HG03159 (cell line): ENCODE results near the gene REN.

Experiments used
- ATAC-seq: cut with Tn5 transposase; IDR thresholded peaks from one replicate; pipeline ENCODE4 v1.9.1; 2021; ENCODE audit warnings: mild to moderate bottlenecking, moderate library complexity; ENCODE audit not compliant: unreplicated experiment

The REN gene

DNA sequence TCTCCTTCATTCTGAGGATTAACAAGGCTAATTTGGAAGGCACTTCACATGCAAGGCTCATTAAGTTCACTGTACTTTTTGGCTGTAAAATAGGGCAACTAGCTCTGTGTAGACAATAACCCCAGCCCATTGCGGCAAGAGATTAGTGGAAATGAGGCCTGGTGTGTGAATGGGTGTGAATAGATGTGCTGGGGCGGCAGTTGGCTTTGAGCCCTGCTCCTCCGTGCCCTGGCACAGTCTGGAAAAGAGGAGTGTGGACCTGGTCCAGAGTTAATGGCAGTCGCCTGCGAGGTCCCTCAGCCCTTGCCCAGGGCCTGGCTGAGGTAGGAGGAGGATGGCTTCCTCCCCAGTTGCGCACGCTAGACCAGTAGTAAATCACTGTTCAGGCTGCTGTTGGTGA is 25.3 kb upstream of the REN start:
- no peak for ATAC-seq

- no peak for ATAC-seq
Observed at GRCh38 chr1:204190212-204191211, 24.4 kb upstream of the REN start.

GRCh38 chr1:204188959-204189639 is 23.0 kb upstream of the REN start:
- no peak for ATAC-seq

DNA sequence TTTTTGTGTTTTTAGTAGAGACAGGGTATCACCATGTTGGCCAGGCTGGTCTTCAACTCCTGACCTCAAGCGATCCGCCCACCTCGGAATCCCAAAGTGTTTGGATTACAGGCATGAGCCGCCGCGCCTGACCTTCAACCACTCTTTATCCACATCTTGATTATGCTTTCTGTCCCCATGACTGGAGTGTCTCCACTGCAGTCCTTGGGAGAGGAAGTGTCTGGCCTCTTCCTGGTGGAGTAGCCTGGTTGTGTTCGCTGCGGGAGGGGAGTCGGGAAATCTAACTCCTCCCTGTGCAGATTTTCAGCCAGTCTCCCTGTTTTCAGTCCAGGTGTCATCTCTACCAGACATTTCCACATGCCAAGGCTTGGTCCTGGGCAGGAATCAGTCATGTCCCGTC is 20.5 kb upstream of the REN start:
- no peak for ATAC-seq

DNA sequence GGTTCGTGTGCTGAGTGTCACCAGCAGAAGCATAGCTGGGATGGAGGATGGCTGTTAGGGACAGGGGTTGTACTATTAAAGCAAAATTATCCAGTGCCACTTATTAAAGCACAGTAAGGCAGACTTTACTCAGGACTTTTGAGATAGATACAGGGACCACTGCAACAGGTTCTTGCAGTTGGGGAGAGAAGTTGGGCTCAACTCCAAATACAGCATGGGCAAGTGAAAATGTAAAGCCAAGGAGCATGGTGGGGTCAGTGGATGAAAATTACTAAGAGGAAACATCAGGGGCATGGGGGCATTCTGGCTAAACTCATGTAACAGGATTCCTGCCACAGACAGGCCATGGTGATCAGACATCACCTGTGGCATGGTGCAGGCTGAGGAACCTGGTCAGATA is 15.0 kb upstream of the REN start:
- no peak for ATAC-seq

DNA sequence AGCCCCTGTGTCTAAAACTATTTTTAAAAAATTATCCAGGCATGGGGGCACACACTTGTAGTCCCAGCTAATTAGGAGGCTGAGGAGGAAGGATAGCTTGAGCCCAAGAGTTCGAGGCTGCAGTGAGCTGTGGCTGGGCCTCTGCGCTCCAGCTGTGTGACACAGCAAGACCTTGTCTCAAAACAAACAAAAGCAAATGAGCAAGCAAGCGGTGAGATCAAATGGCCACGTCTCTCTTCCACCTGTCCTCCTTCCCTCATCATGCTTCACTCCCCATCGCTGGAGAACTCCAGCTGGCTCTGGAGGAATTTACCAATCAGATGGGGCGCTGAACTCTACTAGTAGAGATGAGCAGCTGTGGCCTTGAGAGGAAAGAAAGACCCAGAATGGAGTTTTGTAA is 14.0 kb upstream of the REN start:
- ATAC-seq = no peak

- no peak for ATAC-seq
Observed at GRCh38 chr1:204178487-204179281, 12.5 kb upstream of the REN start.

GRCh38 chr1:204177133-204177532 is 11.0 kb upstream of the REN start:
- no peak for ATAC-seq

GRCh38 chr1:204176049-204176448 is 9.9 kb upstream of the REN start:
- ATAC-seq = no peak

DNA sequence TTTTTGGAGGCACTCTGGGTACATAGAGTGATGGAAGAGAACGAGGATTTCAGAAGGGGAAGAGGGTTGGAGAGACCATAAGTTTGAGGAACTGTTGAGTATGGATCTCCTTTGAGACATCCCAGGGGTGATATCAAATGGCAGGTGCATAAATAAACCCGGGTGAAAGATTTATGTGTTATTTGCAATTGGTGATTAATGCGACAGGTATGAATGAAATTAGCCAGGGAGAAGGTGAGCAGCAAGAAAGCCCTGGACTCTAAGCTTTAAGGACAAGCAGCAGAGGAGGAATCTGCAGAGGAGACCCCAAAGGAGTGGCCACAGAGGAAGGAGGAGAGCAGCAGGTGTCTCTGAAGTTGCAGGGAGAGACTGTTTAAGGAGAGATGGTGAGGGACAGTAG is 8.8 kb upstream of the REN start:
- no peak for ATAC-seq

- ATAC-seq = no peak
Observed at GRCh38 chr1:204172404-204173029, 6.4 kb upstream of the REN start.

- no peak for ATAC-seq
Observed at GRCh38 chr1:204171751-204172178, 5.6 kb upstream of the REN start.

GRCh38 chr1:204170494-204171155 is 4.5 kb upstream of the REN start:
- no peak for ATAC-seq

GRCh38 chr1:204169858-204170257 is 3.7 kb upstream of the REN start:
- ATAC-seq = no peak

GRCh38 chr1:204167730-204168129 is 1.6 kb upstream of the REN start:
- ATAC-seq = no peak

- no peak for ATAC-seq
Observed at GRCh38 chr1:204162494-204163074, 3.6 kb downstream of the REN start.

DNA sequence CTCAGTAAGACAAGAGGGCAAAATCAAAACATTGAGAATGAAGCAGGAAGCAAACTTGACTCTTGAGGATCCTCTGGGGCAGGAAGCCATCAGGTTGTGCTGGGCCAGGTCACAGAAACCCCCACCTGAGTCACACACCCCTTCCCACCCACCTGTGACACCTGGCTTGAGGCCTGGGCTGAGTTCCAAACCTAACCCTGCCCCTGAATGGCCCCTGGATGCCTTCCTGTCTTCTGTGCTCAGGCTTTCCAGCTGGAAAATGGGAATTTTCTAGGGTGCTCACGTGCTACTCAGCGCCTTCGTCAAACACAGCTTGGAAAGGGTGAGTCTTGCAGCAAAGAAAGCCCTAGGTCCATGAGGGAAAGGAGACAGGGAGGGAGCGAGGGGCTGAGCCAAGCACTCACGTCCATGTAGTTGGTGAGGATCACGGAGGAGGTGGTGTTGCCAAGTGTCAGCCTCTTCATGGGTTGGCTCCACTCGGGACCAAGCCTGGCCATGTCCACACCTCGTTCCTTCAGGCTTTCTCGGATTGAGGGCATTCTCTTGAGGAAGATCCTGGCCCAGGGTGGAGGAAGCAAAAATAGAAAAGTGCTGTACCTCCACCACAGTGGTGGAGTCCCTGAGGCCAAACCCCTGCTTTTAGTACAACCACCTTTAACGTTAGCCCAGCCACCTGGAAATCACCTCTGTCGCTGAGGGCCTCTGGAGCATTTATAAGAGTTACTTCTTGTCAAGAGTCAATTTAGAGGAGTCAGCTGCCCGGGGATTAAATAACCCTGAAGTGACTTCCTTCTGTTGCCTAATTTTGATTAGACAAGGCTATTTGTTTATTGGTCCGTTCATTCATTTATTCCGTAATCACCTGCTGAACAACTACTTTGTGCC is 4.3 kb downstream of the REN start:
- ATAC-seq = no peak

DNA sequence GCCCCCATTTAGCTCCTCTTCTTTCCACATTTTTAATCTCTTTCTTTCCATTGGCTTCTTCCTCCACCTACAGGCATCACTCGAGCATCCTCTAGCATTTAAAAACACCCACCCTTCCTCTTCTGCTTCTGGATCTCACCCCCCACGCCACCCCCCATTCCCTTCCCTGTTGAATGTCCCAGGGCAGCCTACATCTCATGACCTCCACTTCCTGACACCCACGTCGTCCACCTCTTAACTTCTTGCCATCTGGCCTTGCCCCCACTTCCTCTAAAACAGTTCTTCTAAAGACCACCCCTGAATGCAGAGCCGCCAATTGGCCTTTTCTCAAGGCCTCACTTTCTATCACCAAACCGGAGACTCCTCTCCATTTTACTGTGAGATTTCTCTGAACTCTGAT is 8.2 kb downstream of the REN start:
- no peak for ATAC-seq

GRCh38 chr1:204155881-204156280 is 10.3 kb downstream of the REN start:
- no peak for ATAC-seq
